Astrocyte of the hippocampus (primary cell): ENCODE data around the gene FRMPD1.
"Not testable (repeated sequence)": the region's sequence is repeated elsewhere in the genome, so short reads cannot be mapped to it uniquely, and the experiment has no call there.

Source experiments
- DNase-seq: peaks from one replicate; pipeline ENCODE4 v3.0.0; 2011; ENCODE audit warnings: low read depth, low spot score

Gene FRMPD1, protein sequence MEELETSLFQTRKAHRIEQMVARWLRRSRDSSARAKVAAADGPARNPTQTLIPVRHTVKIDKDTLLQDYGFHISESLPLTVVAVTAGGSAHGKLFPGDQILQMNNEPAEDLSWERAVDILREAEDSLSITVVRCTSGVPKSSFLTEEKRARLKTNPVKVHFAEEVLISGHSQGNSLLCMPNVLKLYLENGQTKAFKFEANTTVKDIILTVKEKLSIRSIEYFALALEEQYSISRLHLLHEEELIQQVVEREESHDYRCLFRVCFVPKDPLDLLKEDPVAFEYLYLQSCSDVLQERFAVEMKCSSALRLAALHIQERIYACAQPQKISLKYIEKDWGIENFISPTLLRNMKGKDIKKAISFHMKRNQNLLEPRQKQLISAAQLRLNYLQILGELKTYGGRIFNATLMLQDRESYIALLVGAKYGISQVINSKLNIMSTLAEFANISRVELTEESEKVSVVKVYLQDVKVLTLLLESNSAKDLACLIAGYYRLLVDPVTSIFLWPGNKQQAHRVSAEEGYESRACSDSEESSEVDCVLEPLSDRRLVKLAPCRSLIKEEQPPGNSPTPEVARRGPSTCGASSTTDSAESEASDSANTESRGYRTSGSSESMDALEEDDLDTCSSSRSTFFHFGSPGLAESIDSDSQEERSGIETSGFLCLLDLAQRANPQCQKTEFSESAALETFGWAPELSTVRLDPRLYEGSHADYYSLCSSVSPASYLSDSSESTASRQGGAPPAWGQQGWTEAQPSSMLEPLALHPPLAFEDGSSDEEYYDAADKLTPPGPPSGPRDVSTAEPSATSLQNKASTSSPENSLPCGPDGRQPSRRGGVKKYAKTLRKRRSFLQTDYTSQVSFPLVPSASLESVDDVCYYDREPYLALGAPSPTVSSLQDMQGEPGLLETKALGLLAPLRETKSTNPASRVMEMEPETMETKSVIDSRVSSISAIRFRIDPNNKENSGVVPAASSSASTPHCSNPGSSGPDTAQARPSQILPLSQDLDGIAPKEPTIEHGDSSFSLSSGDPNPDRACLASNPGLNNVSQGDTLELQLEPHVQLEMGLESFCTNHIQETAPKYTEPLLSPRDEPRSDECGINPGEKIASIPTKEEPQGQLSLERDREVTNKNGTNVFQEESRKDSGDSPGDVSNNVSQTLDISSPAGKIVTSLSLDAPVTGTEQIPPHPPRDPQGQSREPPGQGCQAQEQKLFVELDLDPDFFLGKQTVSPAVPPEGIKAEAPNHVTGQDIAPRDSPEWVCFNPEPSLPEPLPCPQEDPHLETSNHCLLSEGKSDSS (N-terminal part only)

DNA sequence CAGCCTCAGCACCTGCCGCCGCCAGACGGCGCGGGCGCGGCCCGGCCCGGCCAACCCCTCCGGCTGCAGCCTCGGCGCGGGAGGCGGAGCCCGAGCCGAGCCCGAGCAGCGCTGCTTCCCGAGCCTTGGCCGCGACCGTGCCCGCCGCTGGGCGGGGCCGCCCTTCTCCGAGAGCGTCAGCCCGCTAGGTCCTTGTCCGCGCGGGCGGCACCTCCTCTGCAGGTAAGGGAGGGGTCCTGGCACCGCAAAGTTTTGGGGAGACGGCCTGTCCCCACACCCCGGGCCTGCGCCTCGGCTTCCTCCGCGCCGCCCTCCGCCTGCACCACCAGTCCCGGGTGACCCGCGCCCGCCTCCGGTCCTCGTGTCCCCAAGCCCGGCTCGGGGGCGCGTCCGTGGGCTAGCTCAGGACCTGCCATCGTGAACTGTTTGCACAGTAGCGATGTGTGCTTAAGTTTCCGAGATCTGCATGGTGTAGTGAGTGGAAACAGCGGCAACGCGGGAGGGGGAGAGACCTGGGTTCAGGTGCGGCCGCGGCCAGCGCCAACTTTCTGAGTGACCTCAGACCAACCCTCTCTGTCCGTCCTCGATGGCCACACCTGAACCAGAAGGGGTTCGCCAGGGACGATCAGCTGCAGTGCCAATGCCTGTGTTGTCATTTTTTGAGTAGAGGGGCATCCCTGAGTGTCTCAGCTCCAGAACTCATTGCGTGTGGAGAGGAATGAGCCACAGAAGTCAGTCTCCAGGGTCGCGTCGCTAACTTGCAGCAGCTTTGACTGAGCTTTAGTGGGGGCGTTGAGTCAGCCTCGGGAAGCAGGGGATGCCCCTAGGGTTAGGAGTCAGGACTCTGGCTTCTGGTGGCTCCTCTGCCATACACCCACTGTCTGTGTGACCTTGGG is at the start of gene FRMPD1:
TSS of gene FRMPD1 (plus strand) at position 82 of the 896 bp plus-strand sequence. CDS start 41,688 bp downstream, outside the sequence.
- peak; percentile 81 for DNase-seq

DNA sequence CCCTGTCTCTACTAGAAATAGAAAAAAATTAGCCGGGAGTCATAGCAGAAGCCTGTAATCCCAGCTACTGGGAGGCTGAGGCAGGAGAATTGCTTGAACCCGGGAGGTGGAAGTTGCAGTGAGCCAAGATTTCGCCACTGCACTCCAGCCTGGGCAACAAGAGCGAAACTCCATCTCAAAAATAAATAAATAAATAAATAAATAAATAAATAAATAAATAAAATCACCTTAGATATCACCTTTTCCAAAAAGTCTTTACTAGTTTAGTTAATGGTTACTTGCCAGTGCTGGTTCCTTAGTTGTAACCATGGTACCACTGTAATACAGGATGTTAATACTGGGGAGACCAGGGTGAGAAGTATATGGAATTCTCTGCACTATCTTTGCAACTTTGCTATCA is 48.7 kb upstream of the FRMPD1 start:
- DNase-seq: not testable (repeated sequence)

DNA sequence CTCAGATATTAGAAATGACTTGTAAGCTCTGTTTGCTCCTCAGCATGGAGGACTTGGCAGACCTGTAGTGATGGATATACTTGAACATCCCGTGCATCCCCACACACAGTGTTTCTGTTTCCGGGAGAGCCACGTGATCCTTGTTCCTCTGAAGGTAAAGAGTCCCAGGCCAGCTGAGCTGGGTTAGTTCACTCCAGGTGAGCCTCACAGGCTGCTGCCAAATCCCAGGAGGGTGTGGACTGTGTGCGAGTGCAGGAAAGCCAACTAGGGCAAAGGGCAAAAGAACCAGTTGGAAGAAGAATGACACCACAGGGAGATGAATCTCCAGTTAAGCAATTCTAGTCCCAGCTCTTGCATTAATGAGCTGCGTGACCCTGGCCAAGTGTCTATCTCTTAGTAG is 47.9 kb upstream of the FRMPD1 start:
- DNase-seq: no peak

DNA sequence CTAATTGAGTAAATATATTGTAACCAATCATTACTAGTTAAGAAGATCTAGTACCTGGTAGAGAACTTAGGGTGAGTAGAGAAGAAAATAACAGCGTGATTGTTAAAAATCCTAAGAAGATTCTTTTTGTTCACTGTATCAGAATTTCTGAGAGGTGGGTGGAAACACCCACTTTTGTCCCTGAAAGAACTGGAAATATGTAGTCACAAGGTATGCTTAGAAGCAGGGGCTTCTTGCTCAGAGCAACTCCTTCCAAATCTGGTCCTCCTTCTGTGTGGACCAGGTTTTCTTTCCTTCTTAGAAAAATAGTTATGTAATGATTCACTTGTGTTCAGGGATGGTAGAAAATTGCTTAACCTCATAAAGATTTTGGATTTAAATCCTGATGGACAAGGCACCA is 46.5 kb upstream of the FRMPD1 start:
- no peak for DNase-seq

DNA sequence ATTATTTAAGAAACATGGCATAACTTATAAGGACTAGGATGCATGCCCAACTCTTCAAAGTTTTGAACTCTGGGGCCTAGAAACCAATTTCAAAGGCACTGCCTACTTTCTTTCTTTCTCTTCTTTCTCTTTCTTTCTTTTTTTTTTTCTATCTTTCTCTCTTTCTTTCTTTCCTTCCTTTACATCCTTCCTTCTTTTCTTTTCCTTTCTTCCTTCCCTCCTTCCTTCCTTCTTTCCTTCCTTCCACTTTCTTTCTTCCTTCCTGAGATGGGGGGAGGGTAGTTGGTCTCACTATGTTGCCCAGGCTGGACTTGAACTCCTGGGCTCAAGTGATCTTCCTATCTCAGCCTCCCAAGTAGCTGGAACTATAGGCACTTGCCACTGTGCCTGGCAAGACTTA is 42.5 kb upstream of the FRMPD1 start:
- DNase-seq: no peak

DNA sequence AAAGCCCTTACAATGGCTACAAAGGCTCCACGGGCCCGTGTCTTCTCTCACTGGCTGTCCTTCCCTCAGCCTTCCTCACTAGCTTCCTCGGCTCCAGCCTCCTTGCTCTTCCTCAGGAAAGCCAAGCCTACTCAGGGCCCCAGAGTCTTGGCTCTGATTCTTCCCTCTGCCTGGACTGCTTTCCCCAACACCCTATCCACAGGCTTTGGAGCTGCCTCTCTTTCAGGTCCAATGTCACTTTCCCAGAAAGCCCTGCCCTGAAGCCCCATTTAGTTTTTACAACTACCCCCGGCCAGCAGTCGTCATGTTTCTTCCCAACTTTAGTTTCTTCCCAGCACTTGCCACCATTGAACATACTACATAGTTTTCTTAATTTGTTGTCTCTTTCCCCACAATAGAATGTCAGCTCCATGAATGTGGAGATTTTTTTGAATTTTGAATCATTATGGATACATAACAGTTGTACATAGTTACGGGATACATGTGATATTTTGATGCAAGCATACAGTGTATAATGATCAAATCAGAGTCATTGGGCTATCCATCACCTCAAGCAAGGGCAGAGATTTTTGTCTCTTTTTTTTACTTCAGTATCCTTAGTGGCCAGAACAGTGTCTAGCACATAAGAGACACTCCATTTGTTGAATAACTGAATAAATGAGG is 40.9 kb upstream of the FRMPD1 start:
- DNase-seq: no peak

DNA sequence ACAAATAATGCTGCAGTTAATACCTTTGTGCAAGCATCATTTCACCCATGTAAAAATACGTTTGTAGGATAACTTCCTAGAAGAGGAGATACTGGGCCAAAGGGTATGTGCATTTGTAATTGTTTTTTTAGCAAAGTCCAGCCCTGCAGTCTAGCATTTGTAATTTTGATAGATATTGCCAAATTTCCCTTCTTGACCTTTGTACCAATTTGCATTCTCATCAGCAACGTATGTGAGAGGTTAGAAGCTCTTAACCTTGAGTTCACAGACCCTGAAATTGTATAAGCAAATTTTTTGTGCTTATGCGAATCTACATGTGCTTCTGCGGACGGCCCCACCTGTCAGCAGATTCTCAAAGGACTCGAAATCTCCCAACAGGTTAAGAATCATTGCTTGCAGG is 39.7 kb upstream of the FRMPD1 start:
- no peak for DNase-seq

DNA sequence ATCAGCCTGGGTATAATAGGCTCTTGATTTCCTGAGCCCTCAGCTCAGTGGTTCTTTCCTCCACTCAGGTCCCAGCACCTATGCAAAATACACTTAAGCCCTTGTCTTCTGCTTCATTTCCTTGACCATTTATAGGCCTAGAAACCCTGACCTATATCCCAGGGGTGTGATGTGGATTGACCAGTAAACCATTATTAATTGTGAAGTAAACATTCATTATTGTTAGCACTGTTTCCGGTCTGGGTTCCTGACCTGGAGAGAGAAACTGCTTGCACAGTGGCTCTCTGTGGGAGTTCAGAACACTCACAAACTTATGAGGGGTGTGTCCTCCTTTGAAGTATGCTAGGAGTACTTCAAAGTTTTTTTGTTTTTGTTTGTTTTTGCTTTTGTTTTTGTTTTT is 38.8 kb upstream of the FRMPD1 start:
- DNase-seq: no peak

DNA sequence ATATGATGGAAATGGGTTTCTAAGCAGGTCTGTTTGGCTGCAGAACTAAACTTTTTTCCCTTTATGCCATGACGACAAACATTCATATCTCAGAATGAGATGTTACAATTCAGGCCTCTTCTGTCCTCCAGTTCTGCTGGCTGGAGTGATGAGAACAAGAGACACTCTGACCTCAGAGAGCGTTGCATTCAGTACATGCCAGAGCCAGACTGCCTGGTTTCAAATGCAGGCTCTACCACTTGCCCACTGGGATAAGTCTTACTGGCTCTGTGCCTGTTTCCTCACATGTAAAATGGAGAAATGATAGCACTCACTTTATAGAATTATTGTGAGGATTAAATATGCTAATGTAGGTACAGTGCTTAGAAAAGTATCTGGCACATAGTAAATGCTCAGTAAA is 33.6 kb upstream of the FRMPD1 start:
- DNase-seq: no peak

DNA sequence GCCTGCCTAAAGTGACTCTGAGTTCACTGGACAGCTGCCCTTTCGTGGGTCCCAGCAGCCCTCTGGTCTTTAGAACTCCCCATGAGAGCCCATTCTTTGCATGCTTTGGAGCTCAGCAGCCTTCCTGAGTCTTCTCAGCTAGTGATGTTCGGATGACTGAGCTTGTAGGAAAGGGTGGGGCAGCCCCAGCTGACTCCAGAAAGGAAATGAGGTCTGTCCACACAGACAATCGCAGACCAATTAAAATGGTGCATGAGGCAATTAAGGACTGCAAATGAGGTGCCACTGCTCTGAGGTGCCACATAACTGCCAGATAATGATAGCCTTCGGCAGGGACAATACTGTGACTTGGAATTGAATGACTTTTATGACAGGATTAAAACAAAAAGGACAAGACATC is 32.9 kb upstream of the FRMPD1 start:
- peak; percentile 65 for DNase-seq

DNA sequence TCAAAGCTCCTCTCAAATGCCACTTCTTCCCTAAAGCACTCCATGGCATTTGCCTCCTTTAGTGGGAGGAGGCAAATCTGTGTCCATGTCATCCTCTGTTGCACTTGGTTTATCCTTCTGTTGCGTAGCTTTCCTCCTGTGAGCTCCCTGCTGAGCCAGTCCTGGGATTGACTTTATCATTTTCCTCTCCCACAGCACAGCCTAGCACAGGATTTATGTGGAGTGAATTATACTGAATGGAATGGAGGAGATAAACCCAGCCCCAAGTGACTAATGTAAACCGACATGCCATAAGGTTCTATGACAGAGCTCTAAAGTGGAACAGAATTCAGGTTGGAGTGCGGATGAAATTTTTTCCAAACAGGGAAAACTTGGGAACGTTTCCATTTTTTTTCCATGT is 31.9 kb upstream of the FRMPD1 start:
- peak; percentile 20 for DNase-seq

DNA sequence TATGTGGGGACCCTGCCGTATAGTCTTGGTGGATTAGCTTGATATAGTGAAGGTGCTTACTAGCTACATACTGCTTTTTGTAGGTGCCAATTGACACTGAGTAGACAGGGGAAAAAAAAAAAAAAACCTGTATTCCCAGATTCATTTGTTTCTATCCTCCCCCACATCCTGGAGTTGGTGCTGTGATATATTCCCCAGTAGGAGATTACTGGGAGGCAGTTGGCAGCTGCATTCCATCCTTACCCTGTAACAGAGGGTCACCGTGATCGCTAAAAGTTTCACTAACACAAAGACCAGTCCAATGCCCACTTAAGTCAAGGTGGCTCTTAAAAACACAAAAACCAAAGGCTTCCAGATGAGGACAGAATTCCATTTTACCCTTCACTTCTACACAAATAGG is 30.9 kb upstream of the FRMPD1 start:
- DNase-seq: no peak

DNA sequence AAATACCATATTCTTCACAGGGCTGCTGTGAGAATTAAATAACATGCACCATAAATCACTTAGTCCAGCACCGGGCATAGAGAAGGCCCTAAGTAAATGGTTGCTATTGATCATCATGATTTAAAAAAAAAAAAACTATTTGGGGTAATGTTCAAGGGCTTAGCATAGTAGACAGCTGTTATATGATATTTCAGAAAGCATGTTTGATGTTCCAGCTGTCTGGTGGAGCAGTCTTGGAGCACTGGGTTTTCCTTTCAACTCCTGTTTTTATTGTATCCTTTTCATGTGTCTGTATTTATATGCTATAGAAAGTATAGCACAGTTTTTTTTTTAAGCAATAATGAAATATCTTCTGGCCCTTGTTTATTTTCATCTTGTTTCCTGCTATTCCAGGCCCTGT is 30.4 kb upstream of the FRMPD1 start:
- DNase-seq: no peak

DNA sequence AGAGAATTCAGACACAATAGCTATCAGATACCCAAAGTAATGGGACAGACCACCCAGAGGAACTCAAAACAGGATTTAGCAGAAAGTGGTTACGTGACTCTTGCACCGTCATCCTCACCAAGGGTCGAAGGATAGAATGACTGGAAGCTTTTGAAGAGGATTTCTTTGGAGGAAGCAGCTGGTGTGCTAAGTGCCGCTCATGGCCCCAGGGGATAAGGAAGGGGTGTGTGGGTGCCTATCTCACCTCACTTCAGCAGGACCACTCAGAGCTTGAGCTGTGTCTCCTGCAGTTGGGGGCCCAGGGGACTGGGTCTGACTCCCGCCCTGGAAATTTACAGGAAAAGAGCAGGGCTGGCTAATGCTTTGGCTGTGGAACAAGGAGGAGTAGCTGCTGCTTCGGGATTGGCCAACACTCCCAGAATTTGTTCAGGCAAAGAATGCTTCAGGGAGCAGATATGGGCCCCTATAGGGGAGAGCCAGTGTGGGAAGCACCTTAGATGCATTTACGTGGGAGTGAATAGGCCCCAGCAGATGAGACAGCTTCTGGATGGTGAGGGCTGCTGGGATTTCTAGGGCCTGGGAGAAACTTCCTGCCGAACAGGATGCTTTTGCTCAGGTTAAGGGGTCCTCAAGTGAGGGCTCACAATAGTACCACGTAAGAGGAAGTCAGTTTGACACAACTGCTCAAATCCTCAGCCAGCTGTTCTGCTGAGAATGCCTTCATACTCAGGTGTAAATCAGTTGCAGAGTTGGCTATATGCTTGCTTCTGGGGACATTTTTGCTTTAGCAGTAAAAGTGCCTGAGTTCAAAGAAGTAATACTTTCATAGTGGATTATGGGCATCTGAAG is 29.3 kb upstream of the FRMPD1 start:
- no peak for DNase-seq

DNA sequence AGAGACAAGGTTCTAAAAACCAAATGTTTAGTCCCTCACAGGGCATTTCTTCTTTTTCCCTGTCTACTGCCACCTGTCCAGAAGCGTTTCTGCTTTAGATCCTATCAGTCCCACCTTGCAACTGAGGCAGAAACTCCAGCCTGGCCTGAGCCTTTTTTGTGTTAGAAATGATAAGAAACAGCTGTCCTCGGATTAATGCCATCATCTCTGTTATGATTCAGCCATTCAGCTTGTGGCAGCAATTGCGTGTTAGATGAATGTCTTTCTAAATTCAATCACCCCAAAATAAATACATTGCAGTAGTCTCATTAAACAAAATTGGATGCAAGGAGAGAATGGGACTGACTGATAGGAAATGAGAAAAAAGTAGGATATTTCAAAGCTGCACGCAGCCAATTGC is 28.3 kb upstream of the FRMPD1 start:
- no peak for DNase-seq

DNA sequence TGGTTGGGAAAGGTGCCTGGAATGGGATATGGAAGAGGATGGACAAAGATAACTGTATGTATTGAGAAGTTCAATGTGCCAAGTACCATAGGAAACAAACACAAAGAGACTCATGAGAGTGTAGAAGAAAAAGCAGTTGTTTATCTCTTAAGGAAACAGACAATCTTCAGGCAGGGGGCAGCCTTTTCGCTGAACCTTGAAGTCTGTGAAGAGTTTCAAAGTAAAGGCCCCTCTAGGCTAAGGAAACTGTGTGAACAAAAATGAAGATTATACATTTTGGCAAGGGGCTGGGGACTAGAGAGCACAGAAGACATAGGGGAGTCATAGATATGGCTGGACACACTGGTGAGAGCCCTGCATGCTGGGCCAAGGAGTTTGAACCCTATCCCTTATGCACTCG is 27.5 kb upstream of the FRMPD1 start:
- DNase-seq: no peak

DNA sequence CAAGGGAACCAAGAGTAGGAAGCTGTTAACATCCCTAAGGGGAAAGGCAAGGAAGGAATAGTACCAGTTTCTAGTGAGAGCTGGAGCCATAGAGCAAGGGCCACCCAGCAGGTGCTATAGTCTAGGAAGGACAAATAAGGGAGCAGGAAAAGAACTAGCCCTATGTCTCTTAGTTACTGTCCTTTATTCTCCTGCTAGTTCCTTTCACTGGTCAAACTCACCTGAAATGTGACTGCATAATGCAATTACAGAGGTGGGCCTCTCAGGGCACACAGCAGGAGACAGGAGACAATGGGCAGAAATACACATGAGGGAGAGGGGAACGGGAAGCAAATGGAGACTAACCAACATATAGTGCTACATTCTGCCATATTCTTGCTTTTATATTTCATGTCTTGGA is 26.7 kb upstream of the FRMPD1 start:
- no peak for DNase-seq

DNA sequence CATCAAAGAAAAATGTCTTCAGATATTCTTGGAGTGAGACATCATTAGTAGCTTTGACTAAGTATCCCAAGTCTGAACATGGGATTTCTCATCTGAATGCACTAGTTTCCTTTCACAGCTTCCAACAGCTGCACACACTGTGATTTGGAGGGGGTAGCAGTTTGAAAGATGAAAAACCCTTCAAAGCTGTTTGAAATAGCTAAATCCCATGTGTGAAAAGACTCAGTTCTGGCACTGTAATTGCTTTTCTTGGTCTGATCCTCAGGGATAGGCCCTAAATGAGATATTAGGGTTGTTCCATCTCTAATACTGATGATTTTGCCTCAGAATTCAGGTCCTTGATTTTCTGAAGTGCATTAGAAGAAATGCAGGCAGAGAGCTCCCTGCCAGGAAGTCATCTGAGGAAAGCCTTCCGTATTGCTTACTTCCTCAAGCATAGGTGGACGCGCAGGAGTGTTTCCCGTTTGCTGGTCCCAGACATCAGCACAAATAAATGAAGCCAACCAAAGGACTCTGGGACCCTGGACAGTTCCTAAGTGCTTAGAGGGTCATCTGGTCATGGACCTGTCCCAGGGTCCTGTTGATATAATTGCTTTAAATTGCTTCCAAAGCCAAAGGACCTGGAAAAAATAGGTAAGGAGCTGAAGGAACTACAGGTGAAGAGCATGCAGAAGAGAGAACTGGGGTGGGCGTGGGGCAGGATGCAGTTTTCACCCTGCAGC is 25.6 kb upstream of the FRMPD1 start:
- no peak for DNase-seq

DNA sequence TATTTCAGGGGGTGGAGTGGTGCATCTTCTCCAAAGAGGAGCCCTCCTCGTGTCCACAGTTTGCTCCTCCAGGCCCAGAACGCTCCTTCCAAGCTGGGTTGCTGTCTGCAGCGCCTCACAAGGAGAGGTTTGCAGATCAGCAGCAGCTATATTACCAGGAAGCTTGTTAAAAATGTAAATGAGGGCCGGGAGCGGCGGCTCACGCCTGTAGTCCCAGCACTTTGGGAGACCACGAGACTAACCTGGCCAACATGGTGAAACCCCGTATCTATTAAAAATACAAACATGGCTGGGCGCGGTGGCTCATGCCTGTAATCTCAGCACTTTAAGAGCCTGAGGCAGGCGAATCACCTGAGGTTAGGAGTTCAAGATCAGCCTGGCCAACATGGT is 25.0 kb upstream of the FRMPD1 start:
- DNase-seq: no peak
